GM12878 (cell line): ENCODE results near the gene PCP2. TPM values are rescaled to one million over a fixed set of nuclear protein-coding genes. Genes with fewer than 3 reads are reported as not detected.
A peak's percentile ranks its signal among the peaks of the same experiment; 100 is the strongest.

Experiments
- ATF7 ChIP-seq: fragments of 450-650 bp; IDR thresholded peaks from 2 replicates; pipeline ENCODE4 v1.6.1; 2016; ENCODE audit warnings: low read depth, mild to moderate bottlenecking
- BHLHE40 ChIP-seq, 2 experiments: fragments of 450-650 bp in 1 of 2; IDR thresholded peaks; 2 replicates each; pipeline ENCODE4 v1.6.1; 2011 to 2017; ENCODE audit warnings: low read depth in 2 of 2, borderline replicate concordance in 1 of 2, improper control_type of control experiment in 1 of 2, low read length in 1 of 2, mild to moderate bottlenecking in 1 of 2
- BRCA1 ChIP-seq: IDR thresholded peaks from 2 replicates; pipeline ENCODE4 v1.6.1; 2011; ENCODE audit warnings: low read depth, low read length, improper control_type of control experiment
- EZH2 ChIP-seq: IDR thresholded peaks from 2 replicates; pipeline ENCODE4 v1.6.1; 2012; ENCODE audit warnings: low read depth, mild to moderate bottlenecking, control low read depth, inconsistent platforms, low read length, borderline replicate concordance; ENCODE audit not compliant: control insufficient read depth
- GATAD2B ChIP-seq: fragments of 450-650 bp; conservative IDR thresholded peaks from 2 replicates; pipeline ENCODE4 v1.6.1; 2017; ENCODE audit warnings: low read depth, mild to moderate bottlenecking, moderate library complexity
- IKZF2 ChIP-seq, 2 experiments: fragments of 450-650 bp; IDR thresholded peaks; 2 replicates each; pipeline ENCODE4 v1.6.1; 2017; ENCODE audit warnings: mild to moderate bottlenecking in 2 of 2, moderate library complexity in 2 of 2
- MEF2B ChIP-seq: fragments of 450-650 bp; IDR thresholded peaks from 2 replicates; pipeline ENCODE4 v1.6.1; 2018; ENCODE audit warnings: mild to moderate bottlenecking, moderate library complexity; ENCODE audit not compliant: partially characterized antibody, poor library complexity, severe bottlenecking
- MYC ChIP-seq: IDR thresholded peaks from 2 replicates; pipeline ENCODE4 v1.6.1; 2011; ENCODE audit warnings: mild to moderate bottlenecking, low read length, moderate library complexity, inconsistent platforms; ENCODE audit not compliant: insufficient read depth, insufficient replicate concordance, insufficient read length, severe bottlenecking
- NFXL1 ChIP-seq: fragments of 450-650 bp; IDR thresholded peaks from 2 replicates; pipeline ENCODE4 v1.6.1; 2017; ENCODE audit warnings: antibody characterized with exemption, mild to moderate bottlenecking, borderline replicate concordance
- NR2C2 ChIP-seq: IDR thresholded peaks from 2 replicates; pipeline ENCODE4 v1.6.1; 2011; ENCODE audit warnings: borderline replicate concordance, low read depth; ENCODE audit not compliant: control insufficient read depth, insufficient read length
- PML ChIP-seq: IDR thresholded peaks from 2 replicates; pipeline ENCODE4 v1.6.1; 2012; ENCODE audit warnings: low read length, inconsistent platforms
- POU2F2 ChIP-seq: IDR thresholded peaks from 3 replicates; pipeline ENCODE4 v1.6.1; 2011; ENCODE audit warnings: low read depth, mild to moderate bottlenecking, low read length, borderline replicate concordance
- RB1 ChIP-seq: fragments of 450-650 bp; formaldehyde crosslinking; IDR thresholded peaks from 2 replicates; pipeline ENCODE4 v1.6.1; 2017; ENCODE audit warnings: mild to moderate bottlenecking, borderline replicate concordance
- SIX5 ChIP-seq: IDR thresholded peaks from 2 replicates; pipeline ENCODE4 v1.6.1; 2011; ENCODE audit warnings: mild to moderate bottlenecking, low read depth, low read length, moderate library complexity; ENCODE audit not compliant: severe bottlenecking
- SPI1 ChIP-seq: IDR thresholded peaks from 2 replicates; pipeline ENCODE4 v1.6.1; 2011; ENCODE audit warnings: low read depth, mild to moderate bottlenecking, low read length, moderate library complexity, borderline replicate concordance; ENCODE audit not compliant: insufficient read depth
- polyA plus RNA-seq, 11 experiments: library from polyadenylated mRNA; depleted of rRNA in 4 of 11; unstranded in 6 of 11; stranded (reverse) in 5 of 11; fragments of >200 nt; fragmentation: Nextera tagmentation in 4 of 11; fragmentation: Illumina TruSeq in 1 of 11; extraction: Ambion mirVana in 4 of 11; extraction: Trizol in 1 of 11; gene quantifications; 1 replicate in 1 of 11; 2 replicates in 10 of 11; pipeline versions ENCODE4 v1.2.1 to v1.2.3, GENCODE V29; 2011 to 2016; ENCODE audit warnings: inconsistent platforms in 2 of 11, missing spikeins in 2 of 11, low read depth in 1 of 11
- total RNA-seq, 4 experiments: library from RNA; depleted of rRNA in 3 of 4; stranded (reverse); fragments of >200 nt in 3 of 4; fragmentation: Illumina TruSeq in 1 of 4; extraction: Trizol in 1 of 4; gene quantifications; 2 replicates each; pipeline versions ENCODE4 v1.2.1 to v1.2.3, GENCODE V29; 2013 to 2021
- TF ChIP-seq, protein P1 (sequence below): fragments of 450-650 bp; IDR thresholded peaks from 2 replicates; pipeline ENCODE4 v1.6.1; 2017; ENCODE audit warnings: mild to moderate bottlenecking, moderate library complexity
- TF ChIP-seq, protein P2 (sequence below): fragments of 450-650 bp; IDR thresholded peaks from 2 replicates; pipeline ENCODE4 v1.6.1; 2016; ENCODE audit warnings: mild to moderate bottlenecking
- TF ChIP-seq, protein P3 (sequence below), 3 experiments: IDR thresholded peaks in 2 of 3; conservative IDR thresholded peaks in 1 of 3; 2 replicates each; pipeline ENCODE4 v1.5.1; 2011; ENCODE audit warnings: low read depth in 3 of 3, low read length in 3 of 3, mild to moderate bottlenecking in 3 of 3, control low read depth in 2 of 3, moderate library complexity in 2 of 3, inconsistent platforms in 1 of 3, mixed read lengths in 1 of 3; ENCODE audit not compliant: control insufficient read depth in 2 of 3, insufficient read depth in 1 of 3; ENCODE audit errors: extremely low read depth in 1 of 3
- TF ChIP-seq, protein P4 (sequence below): IDR thresholded peaks from 2 replicates; pipeline ENCODE4 v1.6.1; 2011; ENCODE audit warnings: borderline replicate concordance, low read depth, mild to moderate bottlenecking, moderate library complexity, low read length; ENCODE audit not compliant: insufficient read depth, poor library complexity, severe bottlenecking

PCP2 gene
- total and polyA plus RNA-seq, 10 of the 15 experiments (the other 5 are each of a cell fraction or from before 2014, with no cell fraction given), result 0.10 to 0.62 (median 0.31) TPM; not detected in 5

DNA sequence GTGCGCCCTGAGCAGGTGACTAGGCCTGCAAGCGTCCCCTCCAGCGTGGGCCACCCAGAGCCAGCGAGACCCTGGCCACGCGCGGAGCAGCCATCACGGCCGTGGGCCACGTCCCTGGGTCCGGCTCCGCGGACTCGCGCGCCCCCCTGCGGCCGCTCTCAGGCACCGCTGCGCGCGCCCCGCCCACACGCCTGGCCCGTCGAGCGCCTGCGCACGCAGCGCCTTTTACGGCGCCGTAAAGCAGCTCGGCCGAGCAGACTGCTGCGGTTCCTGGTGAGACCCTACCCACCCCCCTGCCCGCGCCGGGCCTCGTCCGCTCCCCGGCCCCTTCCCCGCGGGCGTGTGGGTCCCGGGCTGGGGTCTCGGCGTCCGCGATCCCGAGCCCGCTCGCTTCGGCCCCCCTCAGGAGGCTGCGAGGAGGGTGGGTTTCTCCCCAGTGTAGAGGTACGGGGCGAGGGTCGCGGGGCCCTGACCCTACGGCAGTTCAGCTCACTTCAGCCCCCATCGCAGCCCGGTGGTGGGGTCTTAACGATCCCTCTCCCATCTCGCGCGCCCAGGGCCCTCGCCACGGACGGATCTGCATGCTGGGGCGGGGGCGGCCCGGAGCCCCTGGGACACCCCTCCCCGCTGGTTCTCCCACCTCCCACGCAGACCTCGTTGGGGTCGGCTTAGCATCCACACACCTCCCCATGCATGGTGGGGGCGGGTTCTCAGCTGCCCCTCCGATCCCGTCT is 47.3 kb upstream of the PCP2 start, which contains the start of gene TRAPPC5 (continued):
- TF ChIP-seq, protein P1, sequence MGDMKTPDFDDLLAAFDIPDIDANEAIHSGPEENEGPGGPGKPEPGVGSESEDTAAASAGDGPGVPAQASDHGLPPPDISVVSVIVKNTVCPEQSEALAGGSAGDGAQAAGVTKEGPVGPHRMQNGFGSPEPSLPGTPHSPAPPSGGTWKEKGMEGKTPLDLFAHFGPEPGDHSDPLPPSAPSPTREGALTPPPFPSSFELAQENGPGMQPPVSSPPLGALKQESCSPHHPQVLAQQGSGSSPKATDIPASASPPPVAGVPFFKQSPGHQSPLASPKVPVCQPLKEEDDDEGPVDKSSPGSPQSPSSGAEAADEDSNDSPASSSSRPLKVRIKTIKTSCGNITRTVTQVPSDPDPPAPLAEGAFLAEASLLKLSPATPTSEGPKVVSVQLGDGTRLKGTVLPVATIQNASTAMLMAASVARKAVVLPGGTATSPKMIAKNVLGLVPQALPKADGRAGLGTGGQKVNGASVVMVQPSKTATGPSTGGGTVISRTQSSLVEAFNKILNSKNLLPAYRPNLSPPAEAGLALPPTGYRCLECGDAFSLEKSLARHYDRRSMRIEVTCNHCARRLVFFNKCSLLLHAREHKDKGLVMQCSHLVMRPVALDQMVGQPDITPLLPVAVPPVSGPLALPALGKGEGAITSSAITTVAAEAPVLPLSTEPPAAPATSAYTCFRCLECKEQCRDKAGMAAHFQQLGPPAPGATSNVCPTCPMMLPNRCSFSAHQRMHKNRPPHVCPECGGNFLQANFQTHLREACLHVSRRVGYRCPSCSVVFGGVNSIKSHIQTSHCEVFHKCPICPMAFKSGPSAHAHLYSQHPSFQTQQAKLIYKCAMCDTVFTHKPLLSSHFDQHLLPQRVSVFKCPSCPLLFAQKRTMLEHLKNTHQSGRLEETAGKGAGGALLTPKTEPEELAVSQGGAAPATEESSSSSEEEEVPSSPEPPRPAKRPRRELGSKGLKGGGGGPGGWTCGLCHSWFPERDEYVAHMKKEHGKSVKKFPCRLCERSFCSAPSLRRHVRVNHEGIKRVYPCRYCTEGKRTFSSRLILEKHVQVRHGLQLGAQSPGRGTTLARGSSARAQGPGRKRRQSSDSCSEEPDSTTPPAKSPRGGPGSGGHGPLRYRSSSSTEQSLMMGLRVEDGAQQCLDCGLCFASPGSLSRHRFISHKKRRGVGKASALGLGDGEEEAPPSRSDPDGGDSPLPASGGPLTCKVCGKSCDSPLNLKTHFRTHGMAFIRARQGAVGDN, result peak; percentile 73
- TF ChIP-seq ATF7 (no peak), EZH2 (no peak), NFXL1 (no peak), MEF2B (peak; percentile 45), RB1 (peak; percentile 85; the same call in 1 of the 2 replicates), BHLHE40 (IDR thresholded peaks at IDR 0.05; ENCODE audit: borderline replicate concordance in 1 of 2, low read depth in 2 of 2, low read length in 1 of 2) (peak in 1 of 2 experiments; percentile 78; a peak in 2 of 4 replicates), POU2F2 (peak; percentile 58; the same call in 2 of the 3 replicates), PML (no peak), MYC (no peak), SPI1 (no peak), SIX5 (no peak), BRCA1 (no peak), GATAD2B (peak; percentile 95), NR2C2 (no peak), IKZF2 (IDR thresholded peaks at IDR 0.05) (no peak)
- TF ChIP-seq, protein P2, sequence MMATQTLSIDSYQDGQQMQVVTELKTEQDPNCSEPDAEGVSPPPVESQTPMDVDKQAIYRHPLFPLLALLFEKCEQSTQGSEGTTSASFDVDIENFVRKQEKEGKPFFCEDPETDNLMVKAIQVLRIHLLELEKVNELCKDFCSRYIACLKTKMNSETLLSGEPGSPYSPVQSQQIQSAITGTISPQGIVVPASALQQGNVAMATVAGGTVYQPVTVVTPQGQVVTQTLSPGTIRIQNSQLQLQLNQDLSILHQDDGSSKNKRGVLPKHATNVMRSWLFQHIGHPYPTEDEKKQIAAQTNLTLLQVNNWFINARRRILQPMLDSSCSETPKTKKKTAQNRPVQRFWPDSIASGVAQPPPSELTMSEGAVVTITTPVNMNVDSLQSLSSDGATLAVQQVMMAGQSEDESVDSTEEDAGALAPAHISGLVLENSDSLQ, result no peak
- TF ChIP-seq, protein P3, sequence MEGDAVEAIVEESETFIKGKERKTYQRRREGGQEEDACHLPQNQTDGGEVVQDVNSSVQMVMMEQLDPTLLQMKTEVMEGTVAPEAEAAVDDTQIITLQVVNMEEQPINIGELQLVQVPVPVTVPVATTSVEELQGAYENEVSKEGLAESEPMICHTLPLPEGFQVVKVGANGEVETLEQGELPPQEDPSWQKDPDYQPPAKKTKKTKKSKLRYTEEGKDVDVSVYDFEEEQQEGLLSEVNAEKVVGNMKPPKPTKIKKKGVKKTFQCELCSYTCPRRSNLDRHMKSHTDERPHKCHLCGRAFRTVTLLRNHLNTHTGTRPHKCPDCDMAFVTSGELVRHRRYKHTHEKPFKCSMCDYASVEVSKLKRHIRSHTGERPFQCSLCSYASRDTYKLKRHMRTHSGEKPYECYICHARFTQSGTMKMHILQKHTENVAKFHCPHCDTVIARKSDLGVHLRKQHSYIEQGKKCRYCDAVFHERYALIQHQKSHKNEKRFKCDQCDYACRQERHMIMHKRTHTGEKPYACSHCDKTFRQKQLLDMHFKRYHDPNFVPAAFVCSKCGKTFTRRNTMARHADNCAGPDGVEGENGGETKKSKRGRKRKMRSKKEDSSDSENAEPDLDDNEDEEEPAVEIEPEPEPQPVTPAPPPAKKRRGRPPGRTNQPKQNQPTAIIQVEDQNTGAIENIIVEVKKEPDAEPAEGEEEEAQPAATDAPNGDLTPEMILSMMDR (IDR thresholded peaks at IDR 0.05 in 2 of 3, conservative IDR thresholded peaks at IDR 0.05 in 1 of 3; ENCODE audit: control insufficient read depth in 2 of 3, extremely low read depth in 1 of 3, insufficient read depth in 1 of 3, low read depth in 3 of 3, low read length in 3 of 3), result peak; percentile 64 to 97 (median 94); a peak in 4 of 6 replicates
- TF ChIP-seq, protein P4, sequence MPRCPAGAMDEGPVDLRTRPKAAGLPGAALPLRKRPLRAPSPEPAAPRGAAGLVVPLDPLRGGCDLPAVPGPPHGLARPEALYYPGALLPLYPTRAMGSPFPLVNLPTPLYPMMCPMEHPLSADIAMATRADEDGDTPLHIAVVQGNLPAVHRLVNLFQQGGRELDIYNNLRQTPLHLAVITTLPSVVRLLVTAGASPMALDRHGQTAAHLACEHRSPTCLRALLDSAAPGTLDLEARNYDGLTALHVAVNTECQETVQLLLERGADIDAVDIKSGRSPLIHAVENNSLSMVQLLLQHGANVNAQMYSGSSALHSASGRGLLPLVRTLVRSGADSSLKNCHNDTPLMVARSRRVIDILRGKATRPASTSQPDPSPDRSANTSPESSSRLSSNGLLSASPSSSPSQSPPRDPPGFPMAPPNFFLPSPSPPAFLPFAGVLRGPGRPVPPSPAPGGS, result peak; percentile 36
